ENCODE data around the gene CHRNA7. TPM values are rescaled to one million over a fixed set of nuclear protein-coding genes. Genes with fewer than 3 reads are reported as not detected.

Gene CHRNA7
- total and polyA plus RNA-seq, 2 of the 8 experiments (the other 6 are each of a cell fraction or from before 2014, with no cell fraction given), result 7.5 to 11.0 TPM

DNA sequence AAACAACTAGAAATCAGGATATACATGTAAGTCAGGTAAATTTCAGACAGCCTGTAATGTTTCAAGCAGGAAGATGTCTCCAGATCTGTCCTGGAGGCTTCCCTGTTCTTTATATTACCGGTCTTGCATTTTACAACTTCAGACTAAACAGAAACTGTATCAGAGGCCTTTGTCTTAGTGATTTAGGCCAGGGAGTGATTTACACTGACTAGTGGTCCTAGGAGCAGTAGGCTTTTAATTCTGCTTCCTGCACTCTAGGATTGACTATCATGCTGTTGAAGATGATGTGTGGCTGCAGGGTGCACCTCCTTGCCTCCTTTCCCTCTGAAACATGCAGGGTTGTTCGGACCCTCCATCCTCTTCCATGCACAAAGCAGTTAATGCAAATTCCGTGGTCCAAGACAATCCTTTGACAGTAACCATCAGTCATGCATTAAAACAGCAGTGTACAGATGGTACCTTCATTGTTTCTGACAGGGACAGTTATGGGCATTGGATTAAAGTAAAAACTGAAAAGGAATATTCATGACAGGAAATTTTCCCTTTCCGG is 27.6 kb downstream of the CHRNA7 start:
- no peak overlapping the region for H3K14ac ChIP-seq (ENCODE audit: insufficient read length)
- H3K4ac ChIP-seq (replicated peaks; ENCODE audit: insufficient read length, low read depth, low read length), result no peak overlapping the region
- H3K4me3 ChIP-seq (ENCODE audit: extremely low read depth in 1 of 4, insufficient read depth in 2 of 4, low read depth in 3 of 4, low read length in 4 of 4), result no peak overlapping the region
- no peaks in the 10 kb centered on the region for H3K36me3 ChIP-seq (ENCODE audit: control insufficient read depth in 2 of 4, insufficient read depth in 4 of 4, low read length in 3 of 4)
- 0 out of 4 replicates have a peak, but pooled peaks cover 0 to 3% of the 10 kb centered on the region in 2 experiments for H3K9me3 ChIP-seq (ENCODE audit: insufficient read depth in 2 of 2, low read depth in 1 of 2, low read length in 1 of 2)
- no peak overlapping the region for H2BK5ac ChIP-seq (ENCODE audit: low read depth, low read length)
- H4K91ac ChIP-seq (replicated peaks; ENCODE audit: insufficient read length, low read length), result no peak overlapping the region
- no peak overlapping the region for H3K56ac ChIP-seq (replicated peaks; ENCODE audit: insufficient read length, low read depth, low read length)
- no peak overlapping the region for H2AK5ac ChIP-seq (ENCODE audit: low read depth, low read length)
- ChIA-PET POLR2A (ENCODE audit: partially characterized antibody) (no interaction called here), CTCF (ENCODE audit: partially characterized antibody) (no interaction called here)
- no peaks in the 10 kb centered on the region for H4K20me1 ChIP-seq (replicated peaks in 1 of 2; ENCODE audit: control insufficient read depth in 1 of 2, insufficient read depth in 2 of 2, low read length in 2 of 2)
- TF ChIP-seq SP1 (IDR thresholded peaks at IDR 0.05; ENCODE audit: low read depth, low read length), result no peak
- 94% methylated on average over 4 of the region's 4 CpGs; no CpG with 5 or more reads in 1 of the 2 experiments for WGBS, 2 experiments (ENCODE audit: extremely low coverage in 1 of 2, insufficient coverage in 1 of 2, insufficient read length in 1 of 2, insufficient replicate concordance in 2 of 2, low coverage in 1 of 2, low lambda C conversion rate in 2 of 2, missing lambda C conversion rate in 1 of 2)
- no peaks in the 10 kb centered on the region for H3K79me2 ChIP-seq (ENCODE audit: control insufficient read depth in 1 of 2, insufficient read depth in 2 of 2, low read length in 2 of 2)
- no peak overlapping the region for H2AFZ ChIP-seq (ENCODE audit: low read length)
- peaks cover 0 to 2% (median 0%) of the 10 kb centered on the region in 4 experiments; a peak in 1 of 7 replicates for H3K4me1 ChIP-seq (replicated peaks in 1 of 4; ENCODE audit: control insufficient read depth in 3 of 4, insufficient read depth in 4 of 4, low read length in 3 of 4)
- no peak overlapping the region for H4K8ac ChIP-seq (ENCODE audit: extremely low read depth, insufficient read depth, low read length)
- H3K27me3 ChIP-seq (replicated peaks in 1 of 4; ENCODE audit: control insufficient read depth in 3 of 4, extremely low read depth in 1 of 4, insufficient read depth in 3 of 4, low read length in 3 of 4), result no peaks in the 10 kb centered on the region
- H2BK20ac ChIP-seq (ENCODE audit: low read length), result no peak overlapping the region
- no peak overlapping the region for H2BK15ac ChIP-seq (ENCODE audit: low read length)
- no peaks in the 10 kb centered on the region for H3K79me1 ChIP-seq (ENCODE audit: low read depth, low read length)
- no peak overlapping the region for H2BK12ac ChIP-seq (ENCODE audit: low read depth, low read length)
- no peak overlapping the region for H3K23ac ChIP-seq (ENCODE audit: insufficient read length)
- no peak overlapping the region for H2BK120ac ChIP-seq (replicated peaks; ENCODE audit: low read depth, low read length)
- no peaks in the 10 kb centered on the region for H3K23me2 ChIP-seq (ENCODE audit: low read depth, low read length)
- FAIRE-seq, result no peak
- no peak overlapping the region for H4K5ac ChIP-seq (ENCODE audit: insufficient read length, low read depth, low read length)
- no peak overlapping the region for H3K18ac ChIP-seq (ENCODE audit: extremely low read depth, low read length)
- H3K4me2 ChIP-seq (ENCODE audit: insufficient read depth in 1 of 2, low read depth in 2 of 2, low read length in 2 of 2), result no peak overlapping the region
- H3K27ac ChIP-seq (ENCODE audit: low read depth, low read length), result no peak overlapping the region
- no peak overlapping the region for H3K9ac ChIP-seq (replicated peaks in 1 of 4; ENCODE audit: extremely low read depth in 1 of 4, low read depth in 3 of 4, low read length in 3 of 4)
- no peak for DNase-seq (ENCODE audit: low read depth in 1 of 2, low spot score in 2 of 2)

All from H1 (cell line).